HEK293T (cell line): ENCODE data around the gene KCNK4.

Source experiments
- ELF4 ChIP-seq: fragments of 450-650 bp; IDR thresholded peaks from 2 replicates; pipeline ENCODE4 v1.6.1; 2017; ENCODE audit warnings: antibody characterized with exemption
- FOXA1 ChIP-seq: fragments of 450-650 bp; IDR thresholded peaks from 2 replicates; pipeline ENCODE4 v1.6.1; 2016; ENCODE audit warnings: mild to moderate bottlenecking
- FOXM1 ChIP-seq: fragments of 450-650 bp; IDR thresholded peaks from 2 replicates; pipeline ENCODE4 v1.6.1; 2017; ENCODE audit warnings: mild to moderate bottlenecking, borderline replicate concordance
- HDGF ChIP-seq: fragments of 450-650 bp; IDR thresholded peaks from 2 replicates; pipeline ENCODE4 v1.6.1; 2017; ENCODE audit warnings: antibody characterized with exemption, borderline replicate concordance
- LEF1 ChIP-seq: fragments of 450-650 bp; IDR thresholded peaks from 2 replicates; pipeline ENCODE4 v1.6.1; 2017; ENCODE audit warnings: mild to moderate bottlenecking, borderline replicate concordance
- SP1 ChIP-seq: fragments of 450-650 bp; IDR thresholded peaks from 2 replicates; pipeline ENCODE4 v1.6.1; 2017

- TF ChIP-seq FOXM1 (no peak), FOXA1 (no peak), ELF4 (no peak), LEF1 (no peak), SP1 (no peak), HDGF (no peak)
Measured at GRCh38 chr11:64264371-64264852, 26.7 kb upstream of the KCNK4 start.
